Mesothelial cell of epicardium (in vitro differentiated cells): Measurements from ENCODE around the gene EXOC6. TPM values are rescaled to one million over a fixed set of nuclear protein-coding genes. Genes with fewer than 3 reads are reported as not detected.
A peak's percentile ranks its signal among the peaks of the same experiment; 100 is the strongest.

Experiments used
- DNase-seq, 2 experiments: peaks; one replicate each; pipeline ENCODE4 v3.0.0; 2021; ENCODE audit warnings: low spot score in 2 of 2; ENCODE audit not compliant: unreplicated experiment in 2 of 2
- H3K27ac Mint-ChIP-seq: 2 replicates; pipeline ENCODE4 v1.8.0; 2021; ENCODE audit warnings: mixed read lengths
- H3K27me3 Mint-ChIP-seq: 2 replicates; pipeline ENCODE4 v1.8.0; 2021; ENCODE audit warnings: low read depth, mixed read lengths
- H3K36me3 Mint-ChIP-seq: 2 replicates; pipeline ENCODE4 v1.8.0; 2021; ENCODE audit warnings: mixed read lengths
- H3K4me1 Mint-ChIP-seq: 2 replicates; pipeline ENCODE4 v1.8.0; 2021; ENCODE audit warnings: mixed read lengths
- H3K4me3 Mint-ChIP-seq: 2 replicates; pipeline ENCODE4 v1.8.0; 2021; ENCODE audit warnings: mild to moderate bottlenecking, moderate library complexity, mixed read lengths
- H3K9me3 Mint-ChIP-seq: 2 replicates; pipeline ENCODE4 v1.8.0; 2021; ENCODE audit warnings: mixed read lengths
- CTCF ChIP-seq: fragments of 200-600 bp; sonication (generic); IDR thresholded peaks from one replicate; pipeline ENCODE4 v1.5.0; 2021; ENCODE audit warnings: antibody characterized with exemption; ENCODE audit not compliant: unreplicated experiment
- total RNA-seq: library from RNA; stranded (reverse); gene quantifications from 3 replicates; pipeline ENCODE4 v1.2.1, GENCODE V29; 2021

EXOC6 gene
- total RNA-seq, 1 donor from 2014 or later = 11.6 TPM

DNA sequence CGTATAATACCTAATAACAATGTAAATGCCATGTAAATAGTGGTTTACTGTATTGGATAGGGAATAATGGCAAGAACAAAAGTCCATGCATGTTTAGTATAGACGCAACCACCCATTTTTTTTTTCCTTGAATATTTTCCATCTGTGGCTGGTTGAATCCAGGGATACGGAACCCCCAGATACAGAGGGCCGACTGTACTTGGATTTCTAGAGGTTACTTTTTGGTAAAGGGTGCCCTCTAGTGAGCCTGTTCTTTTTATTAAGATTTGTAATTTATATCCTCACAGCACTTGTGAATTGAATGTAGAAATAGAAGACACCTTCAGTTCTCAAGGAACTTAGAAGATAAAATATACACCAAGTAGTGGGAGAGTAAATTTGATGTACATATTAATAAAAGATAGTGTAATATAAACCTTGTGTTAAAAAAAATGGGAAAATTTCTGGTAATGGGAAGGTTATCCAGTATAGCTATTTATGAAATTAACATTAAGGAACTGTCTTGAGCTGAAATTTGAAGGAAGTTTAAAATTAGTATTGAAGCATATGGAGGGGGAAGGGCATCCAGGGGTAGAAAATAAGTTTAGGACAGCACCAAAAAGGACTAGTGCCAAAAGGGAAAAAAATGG is 32.0 kb downstream of the EXOC6 start:
- H3K4me3 Mint-ChIP-seq = no peak overlapping the region
- H3K27ac Mint-ChIP-seq = no peak overlapping the region
- DNase-seq = no peak
- H3K27me3 Mint-ChIP-seq = no peaks in the 10 kb centered on the region
- TF ChIP-seq CTCF = no peak
- no peaks in the 10 kb centered on the region for H3K36me3 Mint-ChIP-seq
- no peaks in the 10 kb centered on the region for H3K4me1 Mint-ChIP-seq
- H3K9me3 Mint-ChIP-seq = no peaks in the 10 kb centered on the region

- no peaks in the 10 kb centered on the region for H3K9me3 Mint-ChIP-seq
- no peaks in the 10 kb centered on the region for H3K36me3 Mint-ChIP-seq
- H3K27me3 Mint-ChIP-seq = no peaks in the 10 kb centered on the region
- H3K4me1 Mint-ChIP-seq = no peaks in the 10 kb centered on the region
- DNase-seq = no peak
- no peak for TF ChIP-seq CTCF
- no peak overlapping the region for H3K4me3 Mint-ChIP-seq
- H3K27ac Mint-ChIP-seq = no peak overlapping the region
Measured at GRCh38 chr10:92880917-92881316, 32.6 kb downstream of the EXOC6 start.

DNA sequence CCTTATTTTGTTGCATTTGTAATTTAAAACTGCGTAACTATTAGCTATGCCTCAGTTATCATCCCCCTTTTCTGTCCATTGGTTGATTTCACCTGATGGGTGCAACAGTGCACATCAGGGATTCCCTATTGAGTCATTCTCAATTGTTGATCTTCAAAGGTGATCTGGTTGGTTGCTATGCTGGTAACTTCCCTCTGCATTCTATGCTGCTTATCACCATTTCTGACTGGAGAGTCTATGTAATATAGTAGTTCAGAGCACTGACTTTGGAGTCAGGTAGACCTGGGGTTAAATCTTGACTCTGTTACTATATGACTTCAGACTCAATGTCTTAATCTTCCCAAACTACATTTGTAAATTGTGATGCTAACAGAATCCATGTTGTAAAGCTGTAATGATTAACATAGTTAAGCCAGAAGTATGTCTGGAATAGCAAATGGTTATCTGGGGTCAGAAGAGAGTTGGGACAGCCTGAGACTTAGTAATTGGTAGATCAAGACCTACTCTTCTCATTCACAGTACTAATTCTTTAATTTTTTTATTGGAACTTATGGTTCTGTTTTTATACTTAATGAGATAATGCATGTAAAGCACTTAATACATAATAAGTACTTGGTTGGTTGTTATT is 38.1 kb downstream of the EXOC6 start:
- DNase-seq = no peak
- Mint-ChIP-seq H3K4me3 (no peak overlapping the region), H3K36me3 (no peaks in the 10 kb centered on the region)

GRCh38 chr10:92890471-92890870 is 42.2 kb downstream of the EXOC6 start:
- Mint-ChIP-seq H3K4me3 (no peak overlapping the region), H3K27me3 (no peaks in the 10 kb centered on the region), H3K4me1 (peaks cover 10% of the 10 kb centered on the region), H3K9me3 (no peaks in the 10 kb centered on the region), H3K27ac (no peak overlapping the region), H3K36me3 (no peaks in the 10 kb centered on the region)
- DNase-seq = no peak
- TF ChIP-seq CTCF = no peak

More for the DNA sequence above, 38.1 kb downstream of the EXOC6 start:
- Mint-ChIP-seq H3K27ac (no peak overlapping the region), H3K4me1 (no peaks in the 10 kb centered on the region), H3K27me3 (no peaks in the 10 kb centered on the region), H3K9me3 (no peaks in the 10 kb centered on the region)
- no peak for TF ChIP-seq CTCF

GRCh38 chr10:92891885-92892690 is 43.8 kb downstream of the EXOC6 start:
- DNase-seq = peak in 1 of 2 experiments; percentile 41
- H3K36me3 Mint-ChIP-seq = peaks cover 2% of the 10 kb centered on the region
- H3K9me3 Mint-ChIP-seq = no peaks in the 10 kb centered on the region
- no peaks in the 10 kb centered on the region for H3K27me3 Mint-ChIP-seq
- H3K4me3 Mint-ChIP-seq = no peak overlapping the region
- H3K27ac Mint-ChIP-seq = peak overlapping the region; percentile 76
- H3K4me1 Mint-ChIP-seq = peaks cover 10% of the 10 kb centered on the region
- TF ChIP-seq CTCF = no peak
